GM19455 (cell line): Measurements from ENCODE around the gene NDUFV2.
A peak's percentile ranks its signal among the peaks of the same experiment; 100 is the strongest.
"Not testable (repeated sequence)": the region's sequence is repeated elsewhere in the genome, so short reads cannot be mapped to it uniquely, and the experiment has no call there.

ENCODE experiments used
- ATAC-seq: cut with Tn5 transposase; IDR thresholded peaks from one replicate; pipeline ENCODE4 v1.9.1; 2021; ENCODE audit not compliant: unreplicated experiment

The NDUFV2 gene

GRCh38 chr18:9088727-9089126 is 13.8 kb upstream of the NDUFV2 start:
- ATAC-seq: not testable (repeated sequence)

GRCh38 chr18:9090578-9090977 is 11.9 kb upstream of the NDUFV2 start:
- ATAC-seq: no peak

GRCh38 chr18:9091066-9091476 is 11.4 kb upstream of the NDUFV2 start:
- ATAC-seq: no peak

DNA sequence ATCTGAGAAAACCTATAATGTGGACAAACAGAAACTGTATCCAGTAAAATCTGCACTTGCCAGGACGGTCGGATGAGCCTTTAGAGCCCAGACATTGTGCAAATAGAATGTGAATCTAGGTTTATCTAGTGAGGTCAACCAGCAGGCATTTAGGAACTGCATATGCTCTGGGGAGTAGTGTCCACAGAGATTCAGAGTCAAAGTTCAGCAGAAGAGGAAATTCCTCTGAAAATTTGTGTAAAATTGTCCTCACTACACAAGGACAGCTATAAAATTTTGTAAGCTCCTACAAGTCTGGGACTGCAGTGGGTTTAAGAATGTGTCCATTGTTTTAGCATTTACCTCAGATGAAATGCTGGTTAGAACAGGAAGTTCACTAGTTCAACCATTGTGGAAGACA is 9.8 kb upstream of the NDUFV2 start:
- no peak for ATAC-seq

DNA sequence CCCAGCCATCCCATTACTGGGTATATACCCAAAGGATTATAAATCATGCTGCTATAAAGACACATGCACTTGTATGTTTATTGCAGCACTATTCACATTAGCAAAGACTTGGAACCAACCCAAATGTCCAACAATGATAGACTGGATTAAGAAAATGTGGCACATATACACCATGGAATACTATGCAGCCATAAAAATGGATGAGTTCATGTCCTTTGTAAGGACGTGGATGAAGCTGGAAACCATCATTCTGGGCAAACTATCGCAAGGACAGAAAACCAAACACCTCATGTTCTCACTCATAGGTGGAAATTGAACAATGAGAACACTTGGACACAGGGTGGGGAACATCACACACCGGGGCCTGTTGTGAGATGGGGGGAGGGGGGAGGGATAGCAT is 9.4 kb upstream of the NDUFV2 start:
- not testable (repeated sequence) for ATAC-seq

GRCh38 chr18:9094307-9095226 is 7.9 kb upstream of the NDUFV2 start:
- no peak for ATAC-seq

DNA sequence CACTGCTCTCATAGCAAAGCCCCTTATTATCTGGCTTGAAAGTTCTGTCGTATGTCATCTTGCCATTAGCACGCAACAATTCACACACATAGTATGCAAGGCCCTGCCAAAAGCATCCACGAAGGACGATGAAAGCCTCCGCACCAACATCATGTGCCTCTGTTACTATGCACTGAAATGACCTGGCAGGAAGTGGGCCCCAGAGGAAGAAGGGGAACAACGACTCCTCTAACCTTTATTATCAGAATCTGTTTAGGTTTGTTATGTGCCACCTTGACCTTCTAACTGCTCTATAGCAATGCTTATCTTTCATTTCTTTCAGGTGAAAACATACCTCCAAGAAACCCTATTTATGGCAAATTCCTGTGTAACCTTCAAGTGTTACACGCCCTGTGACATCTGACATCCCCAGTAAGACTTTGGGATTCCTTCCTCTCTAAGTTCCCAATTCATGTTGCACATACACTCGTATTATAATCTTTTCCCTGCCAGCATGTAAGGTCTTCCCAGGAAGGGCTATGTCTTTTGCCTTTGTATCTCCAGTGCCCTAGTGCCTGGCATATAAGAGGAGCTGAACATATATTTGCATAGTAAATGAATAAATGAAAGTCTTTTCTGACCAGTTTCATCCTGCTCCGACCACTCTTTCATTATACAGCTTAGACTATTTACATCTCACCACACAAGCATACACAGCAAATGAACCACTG is 7.0 kb upstream of the NDUFV2 start:
- ATAC-seq: peak; percentile 79

GRCh38 chr18:9096007-9096371 is 6.5 kb upstream of the NDUFV2 start:
- no peak for ATAC-seq

- ATAC-seq: no peak
Measured at GRCh38 chr18:9096685-9097084, 5.8 kb upstream of the NDUFV2 start.

DNA sequence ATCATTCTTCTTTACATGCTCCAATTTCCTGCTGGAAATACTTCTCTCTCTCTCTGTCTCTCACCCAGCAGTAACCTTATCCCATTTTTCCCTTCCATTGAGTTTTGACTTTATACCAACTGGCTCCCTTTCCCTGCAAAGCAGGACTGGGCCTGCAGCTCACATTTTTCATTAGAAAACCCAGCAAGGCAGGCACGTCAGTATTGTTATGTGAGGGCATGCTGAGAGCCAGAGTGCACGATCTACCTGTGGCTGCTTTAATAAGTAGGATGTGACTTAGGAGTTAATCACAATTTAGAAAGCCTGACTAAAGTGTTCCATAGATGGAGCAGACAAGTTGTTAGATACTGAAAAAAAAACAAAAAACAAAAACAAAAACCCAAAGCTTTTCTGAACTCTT is 5.2 kb upstream of the NDUFV2 start:
- ATAC-seq: no peak

GRCh38 chr18:9100796-9101195 is 1.7 kb upstream of the NDUFV2 start:
- ATAC-seq: no peak

DNA sequence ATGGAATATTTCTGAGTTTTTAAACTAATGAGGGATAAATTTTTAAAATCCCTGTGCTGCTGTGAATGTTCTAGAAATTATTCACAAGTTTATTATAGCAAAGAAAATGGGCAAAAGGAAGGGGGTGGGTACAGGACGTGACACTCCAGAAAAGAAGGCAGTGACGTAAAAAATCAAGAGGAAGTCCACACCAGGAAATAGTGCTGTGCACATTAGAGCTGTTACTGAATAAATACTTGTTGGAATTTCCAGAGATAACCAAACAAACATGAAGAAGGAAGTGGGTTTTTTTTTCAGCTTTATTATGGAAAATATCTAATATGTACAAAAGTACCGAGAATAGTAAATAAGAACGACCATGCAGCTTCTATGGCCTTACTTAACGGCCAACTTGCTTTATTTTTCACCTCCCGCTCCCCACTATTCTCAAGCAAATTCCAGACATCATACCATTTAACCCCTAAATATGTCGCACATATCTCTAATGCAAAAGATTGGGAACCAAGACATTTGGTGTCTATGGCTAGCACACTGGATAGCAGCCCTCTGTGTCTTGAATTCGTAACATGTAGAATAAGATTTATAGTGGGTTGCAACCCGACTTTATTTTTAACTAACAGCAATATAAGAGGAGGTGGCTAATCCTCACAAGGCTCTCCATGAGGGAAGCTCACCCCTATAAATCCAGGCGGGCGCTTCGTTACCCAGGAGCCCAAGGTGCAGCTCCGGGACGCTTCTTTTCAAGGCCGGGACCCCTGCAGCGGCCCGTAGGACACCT is 580 bp upstream of the NDUFV2 start:
- peak; percentile 23 for ATAC-seq

- no peak for ATAC-seq
Measured at GRCh38 chr18:9103376-9103873, 926 bp downstream of the NDUFV2 start.

- ATAC-seq: no peak
Measured at GRCh38 chr18:9104244-9104901, 1.9 kb downstream of the NDUFV2 start.

GRCh38 chr18:9105420-9105819 is 2.9 kb downstream of the NDUFV2 start:
- no peak for ATAC-seq

GRCh38 chr18:9106094-9106493 is 3.6 kb downstream of the NDUFV2 start:
- no peak for ATAC-seq

DNA sequence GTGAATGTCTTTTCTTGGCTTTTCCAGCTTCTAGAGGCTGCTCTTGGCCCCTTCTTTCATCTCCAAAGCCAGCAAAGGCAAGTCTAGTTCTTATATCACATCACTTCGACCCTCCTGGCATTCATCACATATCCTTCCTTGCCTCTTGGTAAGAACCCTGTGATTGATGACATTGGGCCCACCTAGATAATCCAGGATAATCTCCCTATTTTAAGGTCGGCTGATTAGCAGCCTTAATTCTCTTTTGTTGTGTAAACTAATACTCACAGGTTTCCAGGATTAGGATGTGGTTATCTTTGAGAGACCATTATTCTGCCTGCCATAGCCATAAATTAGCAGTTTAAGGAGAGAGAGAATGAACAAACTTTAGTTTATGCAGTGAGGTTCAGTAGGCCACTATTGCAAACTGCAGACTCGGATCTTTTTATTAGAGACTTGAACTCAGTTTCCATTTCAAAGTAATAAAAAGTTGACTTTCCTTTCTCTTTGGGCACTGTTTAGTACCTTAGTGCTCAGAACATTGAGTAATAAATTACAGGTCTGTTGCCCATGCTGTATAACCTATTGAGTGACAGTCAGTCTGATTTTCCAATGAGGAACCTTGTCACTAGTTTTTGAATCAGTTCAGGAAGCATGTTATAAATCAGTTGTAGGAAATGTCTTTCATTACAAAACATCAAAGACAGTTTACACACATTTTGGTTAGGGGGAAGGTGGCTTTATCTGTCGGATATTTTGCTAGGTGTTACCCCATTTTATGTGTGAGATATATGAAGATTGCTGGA is 4.5 kb downstream of the NDUFV2 start:
- ATAC-seq: no peak

GRCh38 chr18:9108911-9109310 is 6.4 kb downstream of the NDUFV2 start:
- ATAC-seq: no peak

DNA sequence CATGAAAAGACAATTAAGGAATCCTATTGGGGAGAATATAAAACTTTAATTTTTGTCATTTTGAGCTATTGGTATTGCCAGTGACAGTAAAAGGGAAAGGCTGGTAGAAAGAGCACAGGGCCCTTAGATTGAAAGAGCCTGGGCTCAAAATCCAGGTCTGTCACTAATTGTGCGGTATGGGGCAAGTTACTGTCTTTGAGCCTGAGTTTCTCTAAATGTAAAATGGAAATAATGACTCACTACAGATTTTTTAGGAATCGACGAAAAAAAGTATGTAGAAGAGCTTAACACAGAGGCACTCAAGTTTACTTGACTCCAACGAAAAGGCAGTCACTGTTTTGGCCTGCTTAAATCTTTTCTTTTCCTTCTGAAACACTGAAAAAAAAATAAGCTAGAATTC is 7.0 kb downstream of the NDUFV2 start:
- no peak for ATAC-seq
